GM12873 (cell line): ENCODE data around the gene DNASE1L1.

Source experiments
- CTCF ChIP-seq: IDR thresholded peaks from 2 replicates; pipeline ENCODE4 v1.5.1; 2012; ENCODE audit warnings: low read depth, mild to moderate bottlenecking, moderate library complexity, low read length, control low read depth; ENCODE audit not compliant: insufficient read depth; ENCODE audit errors: missing control alignments

Gene DNASE1L1

GRCh38 chrX:154401918-154402621, 7.0 kb downstream of the DNASE1L1 start:
- TF ChIP-seq CTCF = no peak

- TF ChIP-seq CTCF = no peak
These were observed 7.8 kb downstream of the DNASE1L1 start for GRCh38 chrX:154401045-154401799.

- TF ChIP-seq CTCF = no peak
These were observed 9.3 kb downstream of the DNASE1L1 start for GRCh38 chrX:154399527-154400368.

- peak; percentile 72 for TF ChIP-seq CTCF
These were observed 10.2 kb downstream of the DNASE1L1 start for GRCh38 chrX:154398668-154399526.

- no peak for TF ChIP-seq CTCF
These were observed 11.0 kb downstream of the DNASE1L1 start, which contains the start of gene RPL10 for GRCh38 chrX:154397888-154398667. TSS of gene RPL10 (plus strand) at chrX:154398377. CDS start at chrX:154398520, 143 bp downstream.

GRCh38 chrX:154396973-154397887, 11.8 kb downstream of the DNASE1L1 start:
- TF ChIP-seq CTCF = no peak
